HEK293 (cell line): ENCODE data around the gene FAM32A.

Experiments
- ATF2 ChIP-seq: fragments of 450-650 bp; formaldehyde crosslinking; IDR thresholded peaks from 2 replicates; pipeline ENCODE4 v1.5.1; 2016; ENCODE audit warnings: missing biosample characterization, missing genetic modification characterization, low read depth
- CTCF ChIP-seq: fragments of 450-650 bp; formaldehyde crosslinking; IDR thresholded peaks from 2 replicates; pipeline ENCODE4 v1.5.1; 2016; ENCODE audit warnings: missing biosample characterization, missing genetic modification characterization
- ELK4 ChIP-seq: IDR thresholded peaks from 2 replicates; pipeline ENCODE4 v1.6.1; 2011; ENCODE audit warnings: mild to moderate bottlenecking, low read depth, low read length, borderline replicate concordance
- GLI2 ChIP-seq: fragments of 450-650 bp; formaldehyde crosslinking; IDR thresholded peaks from 2 replicates; pipeline ENCODE4; 2017; ENCODE audit warnings: missing biosample characterization, missing genetic modification characterization, low read depth, borderline replicate concordance
- KLF16 ChIP-seq: fragments of 450-650 bp; formaldehyde crosslinking; IDR thresholded peaks from 2 replicates; pipeline ENCODE4 v1.5.1; 2017; ENCODE audit warnings: missing biosample characterization, missing genetic modification characterization
- MYNN ChIP-seq: fragments of 450-650 bp; formaldehyde crosslinking; IDR thresholded peaks from 2 replicates; pipeline ENCODE4 v1.5.1; 2016; ENCODE audit warnings: missing biosample characterization, missing genetic modification characterization, borderline replicate concordance
- REPIN1 ChIP-seq: fragments of 450-650 bp; formaldehyde crosslinking; IDR thresholded peaks from 2 replicates; pipeline ENCODE4 v1.5.1; 2017; ENCODE audit warnings: missing biosample characterization, missing genetic modification characterization, low read depth
- ZBTB7A ChIP-seq: fragments of 450-650 bp; formaldehyde crosslinking; IDR thresholded peaks from 2 replicates; pipeline ENCODE4 v1.5.1; 2016; ENCODE audit warnings: low read depth, missing biosample characterization, missing genetic modification characterization
- ZNF214 ChIP-seq: fragments of 450-650 bp; formaldehyde crosslinking; IDR thresholded peaks from 2 replicates; pipeline ENCODE4 v1.5.1; 2017; ENCODE audit warnings: missing biosample characterization, mild to moderate bottlenecking, missing genetic modification characterization, borderline replicate concordance
- ZNF341 ChIP-seq: fragments of 450-650 bp; formaldehyde crosslinking; IDR thresholded peaks from 2 replicates; pipeline ENCODE4; 2016; ENCODE audit warnings: low read depth, missing biosample characterization, missing genetic modification characterization
- ZNF513 ChIP-seq: fragments of 450-650 bp; IDR thresholded peaks from 2 replicates; pipeline ENCODE4 v1.5.1; 2018; ENCODE audit warnings: missing biosample characterization, missing genetic modification characterization
- ZNF571 ChIP-seq: fragments of 450-650 bp; formaldehyde crosslinking; IDR thresholded peaks from 2 replicates; pipeline ENCODE4 v1.5.0; 2017; ENCODE audit warnings: missing biosample characterization, missing genetic modification characterization
- ZSCAN18 ChIP-seq: fragments of 450-650 bp; formaldehyde crosslinking; IDR thresholded peaks from 2 replicates; pipeline ENCODE4 v1.5.1; 2016; ENCODE audit warnings: missing biosample characterization, missing genetic modification characterization

- TF ChIP-seq MYNN (tag by site-specific recombination) (no peak), ZNF571 (tag by site-specific recombination) (no peak), CTCF (tag by site-specific recombination) (no peak), ZNF513 (tag by site-specific recombination) (no peak), KLF16 (no peak), ELK4 (no peak), ZNF214 (tag by site-specific recombination) (no peak), GLI2 (tag by site-specific recombination) (no peak), ATF2 (tag by site-specific recombination) (no peak), REPIN1 (tag by site-specific recombination) (no peak), ZNF341 (tag by site-specific recombination) (no peak), ZBTB7A (tag by site-specific recombination) (no peak), ZSCAN18 (tag by site-specific recombination) (no peak)
Observed at GRCh38 chr19:16218851-16219250, 33.6 kb downstream of the FAM32A start.
